Neuron (in vitro differentiated cells): Measurements from ENCODE around the gene NAB1.
"Not testable (repeated sequence)": the region's sequence is repeated elsewhere in the genome, so short reads cannot be mapped to it uniquely, and the experiment has no call there.

ENCODE experiments used
- H2AFZ ChIP-seq: one replicate; pipeline ENCODE4 v1.6.1; 2013; ENCODE audit warnings: low read depth, mild to moderate bottlenecking, inconsistent platforms, low read length, moderate library complexity
- H3K27me3 ChIP-seq: one replicate; pipeline ENCODE4 v1.6.1; 2013; ENCODE audit warnings: low read length; ENCODE audit not compliant: insufficient read depth
- H3K36me3 ChIP-seq: one replicate; pipeline ENCODE4 v1.6.1; 2013; ENCODE audit warnings: low read length; ENCODE audit not compliant: insufficient read depth
- H3K4me1 ChIP-seq: one replicate; pipeline ENCODE4 v1.6.1; 2013; ENCODE audit warnings: low read length; ENCODE audit not compliant: insufficient read depth
- H3K4me3 ChIP-seq: 2 replicates; pipeline ENCODE4 v1.5.1; 2013; ENCODE audit warnings: mild to moderate bottlenecking, low read length, moderate library complexity
- H3K9me3 ChIP-seq: one replicate; pipeline ENCODE4 v1.6.1; 2013; ENCODE audit warnings: low read length

Gene NAB1

DNA sequence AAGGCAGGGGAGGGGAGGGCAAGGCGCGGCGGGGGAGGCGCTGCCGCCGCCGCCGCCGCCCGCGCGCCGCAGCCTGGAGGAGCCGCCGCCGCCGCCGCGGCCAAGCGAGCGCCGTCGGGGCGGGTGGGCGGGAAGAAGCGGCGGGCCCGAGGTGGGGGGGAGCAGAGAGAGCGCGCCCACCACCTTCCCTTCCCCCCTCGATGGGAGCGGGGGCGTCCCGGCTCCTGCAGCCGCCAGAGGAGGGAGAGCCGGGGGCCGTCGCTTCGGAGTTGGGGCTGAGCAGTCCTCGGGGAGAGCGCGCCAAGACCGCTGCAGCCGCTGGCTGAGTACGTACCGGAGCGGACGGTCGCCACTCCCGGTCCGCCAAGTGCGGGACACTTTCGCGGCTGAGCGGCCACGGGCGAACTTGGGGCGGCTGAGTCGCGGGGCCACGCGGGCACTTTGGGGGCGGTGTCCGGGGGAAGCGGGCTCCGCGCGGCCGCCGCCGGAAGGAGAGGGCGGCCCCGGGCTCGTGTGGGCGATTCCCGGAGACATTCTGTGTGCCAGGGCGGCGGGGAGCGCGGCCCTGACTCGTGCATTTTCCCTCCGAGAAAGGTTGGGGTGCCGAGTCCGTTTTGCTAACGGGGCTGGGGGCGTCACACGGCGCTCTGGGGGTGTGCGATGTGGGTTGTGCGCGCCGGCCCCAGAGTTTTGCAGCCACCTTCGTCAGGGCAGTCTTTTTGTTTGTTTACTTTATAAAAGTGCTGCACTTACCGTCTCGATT is at the start of gene NAB1:
TSS of gene NAB1 (plus strand) at position 49 of the 763 bp plus-strand sequence. CDS start 10,094 bp downstream, outside the sequence.
- H3K27me3 ChIP-seq, result no peaks in the 10 kb centered on the region
- peak within 1 kb of the TSS; percentile 99 for H2AFZ ChIP-seq
- peak within 1 kb of the TSS; percentile 73 for H3K4me3 ChIP-seq
- H3K36me3 ChIP-seq, result no peaks in the 10 kb centered on the region
- H3K9me3 ChIP-seq, result no peaks in the 10 kb centered on the region
- H3K4me1 ChIP-seq, result peaks cover 4% of the 10 kb centered on the region

DNA sequence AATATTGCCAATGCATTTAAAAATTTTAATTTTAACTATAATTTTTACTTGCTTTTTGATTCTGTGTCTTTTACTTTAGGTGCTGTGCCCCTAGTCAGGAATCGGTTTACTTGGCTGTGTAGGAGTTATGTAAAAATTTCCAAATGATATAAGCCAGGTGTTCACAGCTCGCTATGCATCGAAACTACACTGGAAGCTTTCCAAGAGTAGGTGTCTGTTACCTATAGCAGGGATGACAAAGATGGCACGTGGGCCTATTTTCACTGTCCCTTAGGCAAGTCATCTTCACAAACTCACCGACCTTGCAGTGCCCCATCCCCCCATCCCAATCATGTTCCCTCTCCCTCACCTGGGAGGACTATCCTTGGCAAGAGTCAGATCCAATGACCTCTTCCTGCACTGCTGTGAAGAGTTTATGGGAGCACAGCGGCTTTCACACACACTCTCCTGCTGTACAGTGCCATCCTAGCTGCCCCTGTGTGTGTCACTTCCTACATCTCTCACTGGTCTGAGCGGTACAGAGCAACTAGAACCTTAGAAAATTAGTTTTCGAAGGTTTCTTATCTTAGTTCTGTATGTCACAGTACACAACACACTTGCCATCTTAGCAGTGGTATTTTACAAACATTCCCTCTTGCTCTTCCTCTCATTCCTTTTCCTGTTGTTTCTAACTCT is 49.2 kb upstream of the NAB1 start:
- no peaks in the 10 kb centered on the region for H3K36me3 ChIP-seq
- no peaks in the 10 kb centered on the region for H3K27me3 ChIP-seq
- no peaks in the 10 kb centered on the region for H3K9me3 ChIP-seq
- no peak overlapping the region for H2AFZ ChIP-seq
- H3K4me1 ChIP-seq, result no peaks in the 10 kb centered on the region
- H3K4me3 ChIP-seq, result no peak overlapping the region

DNA sequence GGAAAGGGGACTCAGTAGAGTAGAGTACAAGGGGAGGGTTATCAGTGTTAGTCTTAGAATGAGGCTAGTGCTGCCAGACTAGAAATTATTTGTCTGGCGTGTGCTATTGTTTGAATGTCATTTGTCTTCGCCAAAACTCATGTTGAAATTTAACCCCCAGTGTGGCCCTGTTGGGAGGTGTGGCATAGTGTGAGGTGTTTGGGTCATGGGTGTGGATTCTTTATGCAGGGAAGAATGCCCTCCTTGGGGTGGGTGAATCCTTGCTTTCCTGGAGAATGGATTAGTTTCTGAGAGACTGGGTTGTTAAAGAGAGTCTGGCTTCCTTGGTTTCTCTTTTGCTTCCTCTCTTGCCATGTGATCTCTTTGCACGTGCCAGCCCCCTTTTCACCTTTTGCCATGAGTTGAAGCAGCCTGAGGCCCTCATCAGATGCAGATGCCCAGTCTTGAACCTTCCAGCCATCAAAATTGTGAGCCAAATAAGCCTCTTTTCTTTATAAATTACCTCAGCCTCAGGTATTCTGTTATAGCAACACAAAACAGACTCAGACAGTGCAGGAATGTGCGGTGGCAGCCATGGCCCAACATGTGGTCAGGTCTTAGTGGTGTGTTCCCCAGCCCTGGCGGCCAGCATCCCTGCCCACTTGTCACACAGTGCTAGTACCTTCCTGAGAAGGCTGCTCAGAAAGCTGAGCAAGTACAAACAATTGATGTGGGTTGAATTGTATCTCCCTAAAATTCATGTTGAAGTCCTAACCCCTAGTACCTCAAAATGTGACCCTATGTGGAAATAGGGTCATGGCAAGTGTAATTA is 48.4 kb upstream of the NAB1 start:
- Histone ChIP-seq H3K4me1 (no peaks in the 10 kb centered on the region), H2AFZ (no peak overlapping the region), H3K9me3 (no peaks in the 10 kb centered on the region), H3K4me3 (no peak overlapping the region), H3K36me3 (no peaks in the 10 kb centered on the region), H3K27me3 (no peaks in the 10 kb centered on the region)

- Histone ChIP-seq H2AFZ (no peak overlapping the region), H3K4me1 (no peaks in the 10 kb centered on the region), H3K36me3 (no peaks in the 10 kb centered on the region), H3K4me3 (no peak overlapping the region), H3K27me3 (no peaks in the 10 kb centered on the region), H3K9me3 (no peaks in the 10 kb centered on the region)
Measured at GRCh38 chr2:190603374-190603773, 45.5 kb upstream of the NAB1 start.

- Histone ChIP-seq H3K4me3 (no peak overlapping the region), H2AFZ (no peak overlapping the region), H3K9me3 (no peaks in the 10 kb centered on the region), H3K27me3 (no peaks in the 10 kb centered on the region), H3K4me1 (no peaks in the 10 kb centered on the region), H3K36me3 (no peaks in the 10 kb centered on the region)
Measured at GRCh38 chr2:190607014-190607597, 41.8 kb upstream of the NAB1 start.

DNA sequence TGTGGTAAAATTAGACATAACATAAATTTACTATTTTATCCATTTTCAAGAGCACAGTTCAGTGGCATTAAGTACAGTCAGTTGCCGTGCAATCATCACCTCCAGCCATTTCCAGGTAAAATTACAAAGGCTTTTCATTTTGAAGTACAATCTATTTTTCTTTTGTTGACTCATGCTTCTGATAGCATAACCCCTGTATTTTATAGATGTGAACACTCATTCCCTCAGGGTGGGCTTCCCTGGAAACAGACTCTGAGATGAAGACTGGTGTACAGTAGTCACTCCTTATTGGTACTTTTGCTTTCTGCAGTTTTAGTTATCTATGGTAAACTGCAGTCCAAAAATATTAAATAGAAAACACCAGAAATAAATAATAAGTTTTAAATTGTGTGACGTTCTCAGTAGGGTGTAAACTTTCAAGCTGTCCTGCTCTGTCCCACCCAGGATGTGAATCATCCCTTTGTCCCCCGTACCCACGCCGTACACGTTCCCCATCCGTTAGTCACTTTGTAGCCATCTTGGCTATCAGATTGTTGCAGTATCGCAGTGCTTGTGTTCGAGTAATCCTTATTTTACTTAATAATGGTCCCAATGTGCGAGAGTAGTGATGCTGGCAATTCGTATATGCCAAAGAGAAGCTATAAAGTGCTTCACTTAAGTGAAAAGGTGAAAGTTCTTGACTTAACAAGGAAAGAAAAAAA is 41.1 kb upstream of the NAB1 start:
- Histone ChIP-seq H3K9me3 (no peaks in the 10 kb centered on the region), H3K4me3 (no peak overlapping the region), H3K36me3 (no peaks in the 10 kb centered on the region), H3K4me1 (no peaks in the 10 kb centered on the region), H3K27me3 (no peaks in the 10 kb centered on the region), H2AFZ (no peak overlapping the region)

- H3K4me1 ChIP-seq, H3K27me3 ChIP-seq, H3K9me3 ChIP-seq, H3K4me3 ChIP-seq, H3K36me3 ChIP-seq, H2AFZ ChIP-seq: not testable (repeated sequence)
Measured at GRCh38 chr2:190608863-190609262, 40.0 kb upstream of the NAB1 start.

- not testable (repeated sequence) for H3K4me1 ChIP-seq, H3K36me3 ChIP-seq, H3K27me3 ChIP-seq, H3K4me3 ChIP-seq, H2AFZ ChIP-seq, H3K9me3 ChIP-seq
Measured at GRCh38 chr2:190609397-190609796, 39.5 kb upstream of the NAB1 start.

GRCh38 chr2:190610528-190610927 is 38.4 kb upstream of the NAB1 start:
- H3K9me3 ChIP-seq, H3K4me3 ChIP-seq: not testable (repeated sequence)

GRCh38 chr2:190615555-190616200 is 33.2 kb upstream of the NAB1 start:
- no peaks in the 10 kb centered on the region for H3K9me3 ChIP-seq
- no peaks in the 10 kb centered on the region for H3K36me3 ChIP-seq
- no peaks in the 10 kb centered on the region for H3K27me3 ChIP-seq
- no peak overlapping the region for H3K4me3 ChIP-seq
- no peak overlapping the region for H2AFZ ChIP-seq
- H3K4me1 ChIP-seq, result no peaks in the 10 kb centered on the region

More at GRCh38 chr2:190610528-190610927, 38.4 kb upstream of the NAB1 start:
- not testable (repeated sequence) for H3K27me3 ChIP-seq, H2AFZ ChIP-seq, H3K4me1 ChIP-seq, H3K36me3 ChIP-seq

- no peaks in the 10 kb centered on the region for H3K36me3 ChIP-seq
- H3K4me3 ChIP-seq, result no peak overlapping the region
- no peaks in the 10 kb centered on the region for H3K9me3 ChIP-seq
- H2AFZ ChIP-seq, result no peak overlapping the region
- no peaks in the 10 kb centered on the region for H3K4me1 ChIP-seq
- no peaks in the 10 kb centered on the region for H3K27me3 ChIP-seq
Measured at GRCh38 chr2:190618030-190618429, 30.9 kb upstream of the NAB1 start.

GRCh38 chr2:190625691-190626090 is 23.2 kb upstream of the NAB1 start:
- Histone ChIP-seq H3K27me3 (no peaks in the 10 kb centered on the region), H3K9me3 (no peaks in the 10 kb centered on the region), H3K4me3 (no peak overlapping the region), H2AFZ (no peak overlapping the region), H3K4me1 (no peaks in the 10 kb centered on the region), H3K36me3 (no peaks in the 10 kb centered on the region)
